HG02798 (cell line): ENCODE data around the gene RNF130.

Experiments
- ATAC-seq: cut with Tn5 transposase; IDR thresholded peaks from one replicate; pipeline ENCODE4 v1.9.1; 2021; ENCODE audit warnings: mild to moderate bottlenecking; ENCODE audit not compliant: unreplicated experiment, poor library complexity

The RNF130 gene

DNA sequence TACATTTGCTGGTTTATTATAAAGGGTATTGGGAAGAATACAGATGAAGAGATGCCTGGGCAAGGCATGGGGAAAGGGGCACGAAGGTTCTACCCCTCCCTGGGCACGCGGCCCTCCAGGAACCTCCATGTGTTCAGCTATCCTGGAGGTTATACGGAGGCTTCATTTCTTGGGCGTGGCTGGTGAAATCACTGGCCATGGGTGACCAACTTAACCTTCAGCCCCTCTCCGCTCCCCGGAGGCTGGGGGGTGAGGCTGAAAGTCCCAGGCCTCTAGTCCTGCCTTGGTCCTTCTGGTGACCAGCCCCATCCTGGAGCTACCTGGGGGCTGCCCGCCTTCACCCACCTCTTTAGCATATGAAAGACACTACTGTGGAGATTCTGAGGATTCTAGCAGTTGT is 17.0 kb upstream of the RNF130 start:
- ATAC-seq = no peak

DNA sequence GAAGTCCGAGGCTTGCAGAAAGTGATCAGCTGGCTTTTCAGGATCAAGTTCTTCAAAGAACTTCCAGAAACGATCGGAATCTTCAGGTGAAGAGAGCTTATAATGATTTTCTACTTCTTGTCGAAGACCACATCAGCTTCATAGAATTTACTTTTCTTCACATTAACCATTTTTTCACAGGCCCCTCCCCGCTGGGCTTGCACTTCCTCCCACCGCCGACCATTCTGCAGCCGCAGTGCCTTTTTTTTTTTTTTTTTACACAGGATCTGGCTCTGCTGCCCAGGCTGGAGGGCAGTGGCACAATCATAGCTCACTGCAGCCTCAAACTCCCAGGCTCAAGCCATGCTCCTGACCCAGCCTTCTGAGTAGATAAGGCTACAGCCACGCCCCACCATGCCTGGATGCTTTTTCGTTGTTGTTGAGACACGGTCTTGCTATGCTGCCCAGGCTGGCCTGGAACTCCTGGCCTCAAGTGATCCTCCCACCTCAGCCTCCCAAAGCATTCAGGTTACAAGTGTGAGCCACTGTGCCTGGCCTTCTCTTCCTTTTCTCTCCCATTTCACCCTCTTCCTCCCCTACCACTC is 15.3 kb upstream of the RNF130 start:
- ATAC-seq = no peak

GRCh38 chr5:180085837-180086236 is 14.3 kb upstream of the RNF130 start:
- no peak for ATAC-seq

DNA sequence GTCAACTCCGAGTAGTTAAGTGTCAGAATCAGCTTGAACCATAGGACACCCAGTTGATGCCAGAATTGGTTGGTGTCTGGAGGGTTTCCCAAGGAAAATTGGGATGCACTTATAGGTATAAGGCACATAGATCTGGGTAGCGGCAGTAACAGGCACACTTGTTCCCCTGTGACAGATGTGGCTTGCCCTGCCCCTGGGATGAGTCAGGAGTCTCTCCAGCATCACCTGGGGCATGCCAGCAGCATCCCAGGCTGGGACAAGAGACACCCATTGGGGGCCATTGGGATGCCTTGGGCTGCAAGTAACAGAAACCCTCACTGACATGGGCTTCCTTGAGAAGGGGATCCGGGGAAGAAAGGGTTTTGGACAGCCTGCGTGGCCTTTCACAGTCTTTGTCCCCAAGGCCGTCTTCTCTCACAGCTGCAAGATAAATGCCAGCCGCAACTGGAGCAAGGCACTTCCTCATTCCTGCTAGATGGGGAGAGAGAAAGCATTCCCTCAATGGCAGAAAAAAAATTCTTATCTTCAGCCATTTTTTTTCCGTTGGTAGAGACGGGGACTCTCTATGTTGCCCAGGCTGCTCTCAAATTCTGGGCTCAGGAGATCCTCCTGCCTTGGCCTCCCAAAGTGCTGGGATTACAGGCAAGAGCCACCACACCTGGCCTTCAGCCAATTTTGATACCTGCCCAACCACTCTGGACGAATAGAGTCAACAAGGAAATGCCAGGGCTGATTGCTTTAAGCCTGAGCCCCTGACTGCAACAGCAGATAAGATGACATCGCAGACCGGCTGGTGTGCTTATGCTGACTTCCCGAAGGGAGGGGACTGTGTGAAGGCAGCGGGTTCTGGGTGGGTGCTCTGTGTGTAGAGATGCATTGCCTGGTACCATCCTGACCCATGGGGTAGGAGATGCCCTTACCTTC is 13.3 kb upstream of the RNF130 start:
- ATAC-seq = no peak

DNA sequence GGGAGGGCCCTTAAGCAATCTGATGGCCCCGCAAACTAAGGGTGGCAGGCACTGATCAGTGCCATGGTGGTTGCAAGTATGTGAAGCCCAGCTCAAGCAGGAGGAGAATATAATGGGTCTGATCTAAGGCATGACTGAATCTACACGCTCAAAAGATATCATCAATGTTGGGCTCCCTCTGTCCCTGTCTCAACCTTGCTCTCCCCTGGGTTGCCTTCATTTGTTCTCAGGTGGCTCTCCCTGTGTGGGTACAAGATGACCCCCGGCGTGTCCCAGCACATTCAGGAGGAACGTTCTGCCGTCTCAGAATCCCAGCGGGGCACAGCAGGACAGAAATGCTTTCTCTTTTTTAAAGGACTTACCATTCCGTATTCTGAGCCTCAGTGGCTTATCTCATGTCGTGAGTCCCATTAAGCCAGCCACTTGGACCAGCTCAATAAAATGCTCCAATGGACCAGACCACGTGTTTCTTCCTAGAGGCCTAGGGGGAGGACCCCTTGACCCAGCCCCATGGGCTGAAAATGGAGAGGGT is 12.0 kb upstream of the RNF130 start:
- ATAC-seq = no peak

DNA sequence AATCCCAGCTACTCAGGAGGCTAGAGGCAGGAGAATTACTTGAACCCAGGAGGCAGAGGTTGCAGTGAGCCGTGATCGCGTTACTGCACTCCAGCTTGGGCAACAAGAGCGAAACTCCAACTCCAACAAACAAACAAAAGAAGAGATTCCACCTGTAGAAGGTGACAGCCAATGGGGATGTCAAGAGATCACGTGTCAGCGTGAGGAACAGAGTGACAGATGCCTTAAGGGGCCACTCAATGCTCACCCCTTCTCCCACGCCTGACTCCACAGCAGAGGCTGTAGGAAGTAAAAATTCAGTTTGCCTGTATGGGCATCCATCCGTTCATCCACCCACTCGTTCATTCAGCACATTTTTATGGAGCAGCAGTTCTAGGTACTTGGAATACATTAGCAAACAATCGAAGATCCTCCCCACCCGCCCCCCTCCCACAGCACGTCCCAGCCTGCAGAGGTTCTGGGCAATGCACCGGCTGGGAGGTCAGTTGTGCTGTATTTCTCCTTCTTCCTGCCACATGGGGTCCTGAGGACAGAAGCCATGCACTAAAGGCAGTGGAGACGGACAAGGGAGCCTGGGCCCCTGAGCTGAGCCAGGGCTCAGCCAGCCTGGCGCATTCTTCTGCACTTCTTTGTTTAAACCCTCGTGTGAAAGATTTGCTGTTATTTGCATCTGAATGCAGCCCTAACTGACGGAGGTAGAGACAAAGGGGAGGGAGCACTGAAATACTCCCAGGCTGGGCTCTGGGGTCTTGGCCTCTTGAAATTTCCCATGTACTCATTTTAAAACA is 11.3 kb upstream of the RNF130 start:
- ATAC-seq = no peak

- ATAC-seq = no peak
Observed at GRCh38 chr5:180081481-180081880, 9.9 kb upstream of the RNF130 start.

DNA sequence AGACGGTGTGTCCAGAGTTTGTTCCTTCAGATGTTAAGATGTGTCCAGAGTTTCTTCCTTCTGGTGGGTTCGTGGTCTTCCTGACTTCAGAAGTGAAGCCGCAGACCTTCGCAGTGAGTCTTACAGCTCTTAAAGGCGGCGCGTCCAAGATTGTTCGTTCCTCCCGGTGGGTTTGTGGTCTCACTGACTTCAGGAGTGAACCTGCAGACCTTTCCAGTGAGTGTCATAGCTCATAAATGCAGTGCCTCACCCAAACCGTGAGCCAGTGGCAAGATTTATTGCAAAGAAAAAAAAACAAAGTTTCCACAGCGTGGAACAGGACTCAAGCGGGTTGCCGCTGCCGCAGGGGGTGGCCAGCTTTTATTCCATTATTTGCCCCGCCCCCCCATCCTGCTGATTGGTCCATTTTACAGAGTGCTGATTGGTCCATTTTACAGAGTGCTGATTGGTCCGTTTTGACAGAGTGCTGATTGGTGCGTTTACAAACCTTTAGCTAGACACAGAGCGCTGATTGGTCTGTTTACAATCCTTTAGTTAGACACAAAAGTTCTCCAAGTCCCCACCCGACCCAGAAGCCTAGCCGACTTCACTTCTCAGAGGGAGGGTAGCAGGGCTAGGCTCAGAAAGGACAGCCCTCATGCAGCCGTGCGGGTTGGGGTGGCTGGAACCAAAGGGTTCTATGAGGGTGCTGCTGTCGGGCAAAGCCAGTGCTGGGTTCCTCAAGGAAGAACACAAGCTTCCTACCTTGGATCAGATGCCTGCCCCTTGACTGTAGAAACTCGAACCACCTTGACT is 9.1 kb upstream of the RNF130 start:
- no peak for ATAC-seq

DNA sequence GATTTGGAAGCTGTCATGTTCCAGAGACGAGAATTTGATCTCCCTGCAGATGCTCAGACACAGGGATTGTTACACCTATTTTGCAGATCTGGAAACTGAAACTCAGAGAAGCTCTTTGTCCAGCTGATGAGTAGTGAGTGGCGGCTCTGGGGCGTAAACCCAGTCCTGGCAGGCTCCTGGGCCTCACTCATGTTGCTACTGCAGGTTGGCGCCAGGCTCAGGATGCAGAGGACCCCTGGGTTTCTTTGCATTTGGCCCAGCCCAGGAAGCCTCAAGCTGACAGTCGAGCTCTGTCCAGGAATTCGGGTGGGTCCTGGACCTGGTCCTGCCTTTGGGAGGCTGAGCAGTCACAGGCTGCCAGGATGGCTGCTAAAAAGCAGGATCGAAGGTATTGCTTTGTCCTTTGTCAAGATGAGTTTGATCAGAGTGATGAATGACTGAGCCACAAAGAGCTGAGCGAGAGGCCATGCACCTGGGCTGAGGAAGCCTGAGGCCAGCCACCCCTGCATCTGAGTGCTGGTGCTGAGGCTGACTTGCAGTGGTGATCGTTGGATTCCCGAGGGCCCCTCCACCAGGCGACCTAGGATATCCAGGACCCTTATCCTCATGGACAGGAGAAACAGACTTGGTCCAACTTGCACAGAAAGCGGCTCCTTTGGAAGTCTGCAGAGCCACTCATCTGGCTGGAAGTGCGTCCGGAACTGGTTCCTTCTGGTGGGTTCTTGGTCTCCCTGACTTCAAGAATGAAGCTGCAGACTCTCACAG is 8.3 kb upstream of the RNF130 start:
- ATAC-seq = no peak

GRCh38 chr5:180078348-180078747 is 6.8 kb upstream of the RNF130 start:
- ATAC-seq = no peak

GRCh38 chr5:180077594-180078284 is 6.2 kb upstream of the RNF130 start:
- no peak for ATAC-seq

- no peak for ATAC-seq
Observed at GRCh38 chr5:180075703-180076102, 4.1 kb upstream of the RNF130 start.

DNA sequence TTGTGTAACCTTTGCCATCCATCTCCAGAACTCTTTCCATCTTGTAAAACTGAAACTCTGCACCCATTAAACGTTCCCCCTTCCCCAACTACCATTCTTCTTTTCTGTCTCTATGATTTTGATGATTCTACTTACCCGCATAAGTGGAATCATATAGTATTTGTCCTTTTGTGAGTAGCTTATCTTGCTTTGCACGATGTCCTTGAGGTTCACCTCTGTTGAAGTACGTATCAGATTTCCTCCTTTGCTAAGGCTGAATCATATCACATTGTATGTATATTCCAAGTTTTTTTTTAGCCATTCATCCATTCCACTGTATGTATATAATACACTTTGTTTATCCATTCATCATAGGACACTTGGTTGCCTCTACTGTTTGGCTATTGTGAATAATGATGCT is 2.9 kb upstream of the RNF130 start:
- no peak for ATAC-seq

DNA sequence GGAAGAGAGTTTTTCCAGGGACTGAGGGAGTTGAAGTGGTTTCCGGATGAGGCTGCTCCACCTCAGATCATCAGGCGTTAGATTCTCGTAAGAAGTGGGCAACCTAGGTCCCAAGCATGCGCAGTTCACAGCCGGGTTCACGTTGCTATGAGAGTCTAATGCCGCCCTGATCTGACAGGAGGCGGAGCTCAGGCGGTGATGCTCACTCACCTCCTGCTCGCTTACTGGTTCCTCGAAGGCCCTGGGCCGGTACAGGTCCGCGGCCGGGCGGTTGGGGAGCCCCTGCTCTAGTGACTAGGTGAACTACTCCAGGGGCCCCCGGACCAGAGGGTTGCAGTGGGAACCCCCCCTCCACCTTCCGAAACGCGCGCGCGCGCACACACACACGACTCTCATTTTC is 997 bp upstream of the RNF130 start:
- no peak for ATAC-seq

- no peak for ATAC-seq
Observed at GRCh38 chr5:180072256-180072548, 643 bp upstream of the RNF130 start.

GRCh38 chr5:180070756-180071530 is 616 bp downstream of the RNF130 start:
- no peak for ATAC-seq

GRCh38 chr5:180069589-180070247 is 1.8 kb downstream of the RNF130 start:
- ATAC-seq = no peak
